Measurements from ENCODE around the gene PPP2R2C.

Gene PPP2R2C

DNA sequence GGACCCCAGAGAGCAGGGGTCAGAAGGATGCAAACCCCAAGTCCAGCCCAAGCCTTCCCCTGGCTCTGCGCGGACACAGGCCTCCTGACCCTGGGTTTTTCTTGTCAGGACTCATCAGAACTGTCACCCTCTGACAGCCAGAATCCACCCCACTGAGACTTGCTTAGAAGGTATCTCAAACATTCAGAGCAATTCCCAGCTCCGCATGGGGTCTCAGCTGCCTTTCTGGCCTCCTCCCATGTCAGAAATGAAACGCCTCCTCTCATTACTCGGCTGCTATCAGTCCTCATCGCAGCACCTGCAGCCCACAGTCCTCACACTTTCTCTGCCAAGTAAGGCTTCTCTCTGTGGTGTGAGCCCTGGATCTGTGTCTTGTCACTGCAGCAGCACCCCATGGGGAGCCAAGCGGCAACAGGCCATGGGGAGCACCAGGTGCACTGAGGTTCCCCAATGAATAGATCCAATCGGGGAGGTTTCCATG is 105.0 kb downstream of the PPP2R2C start:
- no peak for DNase-seq (ENCODE audit: extremely low read depth in 1 of 2, low read depth in 1 of 2)

DNA sequence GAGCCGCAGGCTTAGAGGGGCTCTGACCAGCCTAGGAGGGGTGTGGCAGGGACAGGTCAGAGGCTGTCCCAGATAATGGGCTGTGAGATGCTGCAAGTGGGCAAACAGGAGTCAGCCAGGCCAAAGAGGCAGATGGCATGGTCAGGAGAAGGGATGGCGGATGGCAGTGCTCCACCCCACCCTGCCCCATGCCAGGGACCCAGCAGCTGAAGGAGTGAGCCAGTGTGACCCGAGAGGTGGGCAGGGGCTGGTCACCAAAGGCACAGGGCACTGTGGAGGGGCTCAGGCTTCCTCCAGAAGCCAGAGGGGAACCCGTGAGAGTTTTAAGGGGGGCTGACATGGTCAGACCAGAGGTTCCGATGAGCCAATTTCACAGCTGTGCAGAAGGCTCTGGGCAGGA is 105.8 kb downstream of the PPP2R2C start:
- DNase-seq (ENCODE audit: extremely low read depth in 1 of 2, low read depth in 1 of 2): no peak

- DNase-seq (ENCODE audit: extremely low read depth in 1 of 2, low read depth in 1 of 2): no peak
These were observed 106.8 kb downstream of the PPP2R2C start for GRCh38 chr4:6365545-6366086.

DNA sequence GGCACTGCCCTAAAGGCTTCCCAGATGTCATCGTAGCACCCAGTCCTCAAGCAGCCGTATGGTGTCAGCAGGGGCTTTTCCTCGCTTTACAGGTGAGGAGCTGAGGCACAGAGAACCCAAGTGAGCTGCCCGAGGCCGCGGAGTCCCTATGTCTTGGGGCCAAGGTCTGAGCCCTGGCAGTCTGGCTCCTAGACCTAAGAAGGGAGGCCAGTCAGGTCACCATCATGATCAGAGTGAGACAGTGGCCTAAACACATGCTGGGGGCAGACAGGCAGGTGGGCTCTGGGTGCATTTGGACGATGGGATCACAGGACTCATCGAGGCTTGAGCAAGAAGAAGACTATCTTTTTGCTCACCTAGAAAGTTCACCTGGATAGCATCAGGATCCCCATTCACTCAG is 107.8 kb downstream of the PPP2R2C start:
- DNase-seq (ENCODE audit: extremely low read depth in 1 of 2, low read depth in 1 of 2): no peak

- no peak for DNase-seq (ENCODE audit: extremely low read depth in 1 of 2, low read depth in 1 of 2)
These were observed 108.3 kb downstream of the PPP2R2C start for GRCh38 chr4:6364146-6364545.

DNA sequence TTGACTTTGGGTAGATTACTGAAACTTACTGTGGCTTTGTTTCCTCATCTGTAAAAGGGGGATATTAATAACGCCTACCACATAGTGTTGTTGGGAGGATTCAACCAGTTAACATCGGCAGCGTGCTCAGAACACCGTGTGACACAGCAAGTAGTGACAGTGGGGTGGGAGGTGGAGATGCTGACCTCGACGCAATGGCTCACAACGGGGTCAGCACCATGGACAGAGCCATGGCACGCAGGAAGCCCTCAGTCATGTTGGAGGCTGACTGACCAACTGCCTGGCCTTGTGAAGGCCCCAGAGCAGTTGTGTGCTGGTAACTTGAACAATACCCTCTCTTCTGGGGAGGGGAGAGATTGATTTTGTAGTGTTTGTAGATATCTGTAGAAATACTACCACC is 109.5 kb downstream of the PPP2R2C start:
- peak in 1 of 2 donors; percentile 11 for DNase-seq (ENCODE audit: extremely low read depth in 1 of 2, low read depth in 1 of 2)

- no peak for DNase-seq (ENCODE audit: extremely low read depth in 1 of 2, low read depth in 1 of 2)
These were observed 110.0 kb downstream of the PPP2R2C start for GRCh38 chr4:6362243-6362885.

DNA sequence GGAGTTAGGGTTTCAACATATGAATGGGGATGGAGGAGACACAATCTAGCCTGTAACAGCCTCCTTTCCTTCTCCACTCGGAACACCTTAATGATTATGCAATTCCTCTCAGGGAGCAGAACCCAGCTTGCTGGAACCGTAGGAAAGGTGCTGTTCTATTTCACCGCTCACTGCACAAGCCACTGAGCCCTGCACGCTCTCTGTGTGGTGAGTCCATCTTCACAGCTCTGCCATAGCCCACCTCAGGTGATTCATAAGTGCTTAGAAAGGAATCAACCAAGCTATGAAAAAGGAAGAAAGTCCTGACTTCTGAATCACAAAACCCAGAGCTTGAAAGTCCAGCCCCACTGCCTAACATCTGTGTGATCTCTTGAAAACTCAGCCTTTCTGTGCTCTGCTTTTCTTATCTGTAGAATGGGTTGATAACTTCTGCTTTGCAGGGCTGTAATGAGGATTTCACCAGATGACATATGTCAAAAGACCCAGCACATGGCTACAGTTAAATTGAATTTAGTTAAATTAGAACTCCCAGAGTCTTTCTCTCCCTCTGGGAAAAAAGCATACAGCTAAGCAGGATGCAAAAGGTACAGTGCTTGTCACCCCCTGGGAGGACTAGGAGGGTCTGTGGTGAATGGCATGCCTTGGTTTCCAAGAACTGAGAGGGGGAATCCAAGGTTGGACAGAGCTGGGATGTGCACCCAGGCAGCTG is 111.2 kb downstream of the PPP2R2C start:
- DNase-seq (ENCODE audit: extremely low read depth in 1 of 2, low read depth in 1 of 2): no peak

DNA sequence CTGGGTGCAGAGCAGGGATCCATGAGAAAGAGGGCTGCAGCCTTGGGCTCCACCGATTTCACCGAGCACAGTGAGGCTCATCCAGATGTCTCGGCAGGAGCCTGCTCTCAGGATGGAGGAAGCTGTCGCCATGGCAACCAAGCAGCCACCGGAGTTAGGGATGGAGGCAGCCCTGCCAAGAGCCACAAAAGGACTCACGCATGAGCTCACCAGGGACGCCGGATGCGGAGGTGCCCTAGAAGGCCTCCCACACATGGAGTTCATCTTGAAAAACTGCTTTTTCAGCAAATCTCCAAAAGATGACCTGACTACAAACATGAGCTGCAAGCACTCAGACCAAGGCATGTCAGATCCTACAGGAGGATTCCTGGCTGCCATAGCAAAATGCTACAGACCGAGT is 112.0 kb downstream of the PPP2R2C start:
- DNase-seq (ENCODE audit: extremely low read depth in 1 of 2, low read depth in 1 of 2): no peak

DNA sequence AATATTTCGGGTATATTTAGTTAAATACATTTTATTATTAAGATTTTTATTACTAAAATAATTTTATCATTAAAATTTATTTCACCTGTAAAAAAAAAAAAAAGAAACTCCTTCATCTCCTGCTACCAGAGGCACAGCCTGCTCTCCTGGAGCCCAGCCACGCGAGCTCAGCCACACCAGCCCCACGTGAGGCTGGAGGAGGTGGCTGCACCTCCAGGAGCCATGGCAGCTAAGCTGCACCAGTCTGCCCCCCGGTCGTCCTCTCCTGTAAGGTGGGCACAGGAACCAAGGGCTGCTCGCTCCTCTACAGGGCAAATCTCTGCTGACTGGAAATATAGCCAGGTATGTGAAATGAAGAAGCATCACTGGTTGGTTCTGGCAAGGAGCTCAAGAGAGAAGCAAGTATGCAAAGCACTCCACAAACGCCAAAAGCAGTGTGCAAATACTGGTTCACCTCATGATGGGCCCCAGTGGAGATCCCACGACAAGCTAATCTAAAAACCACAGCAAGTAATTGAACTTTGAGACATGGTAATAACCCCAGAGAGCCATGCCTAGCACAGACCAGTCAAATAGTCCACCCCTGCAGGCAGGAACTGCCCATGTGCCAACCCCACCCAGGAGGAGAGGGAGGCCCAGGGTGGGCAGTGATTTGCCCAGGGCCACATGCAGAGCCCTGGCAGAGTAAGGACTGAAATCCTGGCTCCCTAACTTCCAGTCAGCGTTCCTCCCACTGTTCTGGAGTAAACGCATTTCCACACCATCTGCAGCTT is 112.7 kb downstream of the PPP2R2C start:
- no peak for DNase-seq (ENCODE audit: extremely low read depth in 1 of 2, low read depth in 1 of 2)

DNA sequence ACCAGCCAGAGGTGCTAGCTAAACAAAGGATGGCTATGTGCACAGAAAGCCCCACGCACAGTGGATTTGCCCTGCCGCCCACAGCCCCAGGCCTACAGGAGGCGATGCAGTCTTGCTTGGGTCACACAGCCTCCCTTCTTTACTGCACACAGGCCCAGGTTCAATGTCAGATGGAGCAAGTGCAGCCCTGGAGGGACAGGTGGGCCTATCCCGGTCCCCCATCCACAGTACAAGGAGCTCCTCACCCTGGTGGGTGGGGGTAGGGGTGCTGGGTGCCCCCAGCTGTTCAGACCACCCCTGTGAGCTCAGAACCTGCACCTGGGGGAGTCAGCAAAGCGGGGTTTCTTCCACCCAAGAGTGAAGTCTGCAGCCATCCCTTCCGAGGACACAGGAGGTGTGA is 114.9 kb downstream of the PPP2R2C start:
- no peak for DNase-seq (ENCODE audit: extremely low read depth in 1 of 2, low read depth in 1 of 2)

DNA sequence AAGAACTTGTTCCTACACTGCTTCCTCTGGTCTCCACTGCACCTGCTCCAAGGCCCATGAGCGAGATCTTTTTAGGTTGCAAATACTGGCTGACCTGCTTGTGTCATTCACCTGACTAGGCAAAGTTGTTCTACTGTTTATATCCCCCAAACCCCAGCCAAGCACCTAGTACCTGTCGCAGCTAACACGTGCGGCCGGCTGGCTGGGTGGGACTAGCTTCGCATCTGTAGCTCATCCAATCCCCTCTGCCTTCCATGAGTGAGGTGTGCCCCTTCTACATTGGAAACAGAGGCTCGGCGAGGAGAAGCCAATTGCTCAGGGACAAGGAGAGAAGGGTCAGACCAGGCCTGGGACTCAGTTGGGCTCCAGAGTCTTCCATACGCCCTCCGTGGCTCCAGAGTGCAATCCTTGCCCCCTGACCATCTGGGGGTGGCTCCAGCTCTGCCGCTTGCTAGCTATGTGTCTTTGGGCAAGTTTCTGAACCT is 116.3 kb downstream of the PPP2R2C start:
- no peak for DNase-seq (ENCODE audit: extremely low read depth in 1 of 2, low read depth in 1 of 2)

DNA sequence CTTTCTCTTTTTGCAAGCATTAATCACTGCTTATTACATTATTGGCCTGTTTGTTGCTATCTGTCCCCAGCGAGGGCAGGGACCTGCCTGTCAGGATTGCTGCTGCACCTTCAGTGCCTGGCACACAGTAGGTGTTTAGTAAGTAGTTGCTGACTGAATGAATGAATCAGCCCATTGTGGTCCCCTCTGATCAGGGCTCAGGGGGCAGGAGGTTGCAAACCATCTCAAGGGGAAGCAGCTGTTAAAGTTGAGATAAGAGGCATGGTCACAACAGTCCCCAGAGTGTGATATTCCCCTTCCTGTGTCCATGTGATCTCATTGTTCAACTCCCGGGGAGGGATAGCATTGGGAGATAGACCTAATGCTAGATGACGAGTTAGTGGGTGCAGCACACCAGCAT is 117.4 kb downstream of the PPP2R2C start:
- DNase-seq (ENCODE audit: extremely low read depth in 1 of 2, low read depth in 1 of 2): no peak

DNA sequence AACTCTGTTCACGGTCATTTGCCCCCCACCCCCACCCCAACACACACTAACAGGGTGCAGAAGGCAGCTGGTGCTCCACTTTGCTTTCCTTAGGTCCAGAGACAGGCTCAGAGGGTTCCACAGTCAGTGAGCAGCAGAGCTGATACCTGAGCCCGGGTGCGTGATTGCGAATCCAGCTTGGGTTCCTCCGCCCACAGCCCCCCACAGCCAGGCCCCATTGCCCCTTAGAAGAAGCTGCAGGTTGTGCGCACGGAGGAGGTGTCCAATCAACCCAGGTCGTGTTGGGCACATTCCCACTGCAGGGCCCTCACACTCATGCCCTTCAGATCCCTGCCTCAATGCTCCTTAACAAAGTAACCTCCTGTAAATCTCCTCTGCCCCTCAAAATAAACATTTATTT is 117.8 kb downstream of the PPP2R2C start:
- no peak for DNase-seq (ENCODE audit: extremely low read depth in 1 of 2, low read depth in 1 of 2)

GRCh38 chr4:6354119-6354518 is 118.3 kb downstream of the PPP2R2C start:
- DNase-seq (ENCODE audit: extremely low read depth in 1 of 2, low read depth in 1 of 2): no peak

DNA sequence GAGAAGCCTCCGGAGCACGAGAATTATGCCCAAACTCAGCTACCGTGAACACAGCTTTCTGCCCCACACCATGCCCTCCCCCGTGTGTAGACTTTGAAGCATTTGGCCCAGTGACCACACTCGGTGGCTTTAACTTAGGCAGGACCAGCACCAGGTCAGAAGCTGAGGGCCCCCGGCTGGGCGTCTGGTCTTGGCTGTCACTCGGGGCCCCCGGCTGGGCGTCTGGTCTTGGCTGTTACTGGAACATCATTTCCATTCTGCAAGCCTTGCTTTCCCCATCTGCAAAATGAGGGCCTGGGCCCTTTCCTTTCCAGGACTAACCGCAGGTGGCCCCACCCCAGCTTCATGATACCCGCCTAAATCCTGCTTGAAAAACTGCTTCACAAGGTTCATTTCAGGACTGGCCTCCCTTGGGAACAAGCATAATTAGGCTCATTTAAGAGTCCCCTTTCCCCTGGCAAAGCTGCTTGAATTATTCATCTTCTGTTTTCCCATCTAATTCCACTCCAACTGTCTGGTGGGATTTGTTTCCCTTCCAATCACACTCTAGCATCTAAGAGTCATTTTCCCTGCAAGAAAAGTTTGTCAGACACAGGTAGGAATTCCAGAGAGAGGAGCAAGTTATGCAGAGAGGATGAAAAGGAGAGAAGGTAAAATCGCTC is 120.3 kb downstream of the PPP2R2C start:
- no peak for DNase-seq (ENCODE audit: extremely low read depth in 1 of 2, low read depth in 1 of 2)

DNA sequence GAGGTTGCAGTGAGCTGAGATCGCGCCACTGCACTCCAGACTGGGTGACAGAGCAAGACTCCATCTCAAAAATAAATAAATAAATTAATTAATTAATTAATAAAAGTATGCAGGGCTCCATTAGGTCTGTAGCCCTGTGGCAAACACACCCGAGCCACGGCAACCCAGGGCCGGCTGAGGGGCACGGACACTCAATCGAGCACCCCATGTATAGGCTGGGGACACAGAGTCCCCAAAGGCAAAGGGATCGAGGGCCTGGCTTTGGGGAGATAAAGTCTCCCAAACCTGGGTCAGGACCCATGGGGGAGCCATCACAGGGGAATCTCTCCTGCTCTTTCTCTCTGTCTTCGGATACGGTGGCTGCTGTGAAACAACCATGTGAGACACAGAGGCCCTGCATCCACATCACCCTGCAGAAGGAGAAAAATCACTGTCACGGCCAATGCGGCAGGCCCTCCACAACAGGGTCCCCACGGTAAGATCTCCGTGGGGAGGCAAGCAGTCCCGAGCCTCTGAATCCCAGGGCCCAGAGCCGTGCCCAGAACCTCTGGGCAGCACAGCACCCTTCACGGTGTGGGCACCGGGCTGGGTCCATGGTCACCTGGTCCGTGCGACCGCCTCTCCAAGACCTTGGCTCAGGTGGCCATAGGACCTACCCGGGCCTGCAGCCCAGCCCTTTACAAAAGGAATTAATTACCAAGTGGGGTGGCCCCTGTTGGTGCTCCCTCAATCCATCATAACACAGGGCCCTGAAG is 121.0 kb downstream of the PPP2R2C start:
- DNase-seq (ENCODE audit: extremely low read depth in 1 of 2, low read depth in 1 of 2): no peak

DNA sequence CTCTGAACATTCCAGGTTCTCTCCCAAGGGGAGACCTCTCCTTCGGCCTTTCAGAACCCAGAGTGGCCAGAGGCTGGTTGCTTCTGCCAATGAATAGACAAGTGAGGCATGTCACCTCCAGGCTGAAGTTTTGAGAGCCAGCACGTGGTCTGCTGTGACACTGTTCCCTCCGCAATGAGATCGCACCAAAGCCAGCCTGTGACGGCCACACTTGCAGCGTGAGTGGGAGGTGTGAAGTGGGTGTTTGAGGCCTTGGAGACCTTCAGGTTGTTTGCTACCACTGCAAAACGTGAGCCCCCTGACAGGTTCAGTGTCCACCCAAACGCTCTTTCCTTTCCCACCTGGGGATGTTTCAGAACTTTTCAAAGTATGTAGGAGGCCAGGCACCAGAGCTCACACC is 121.8 kb downstream of the PPP2R2C start:
- DNase-seq (ENCODE audit: extremely low read depth in 1 of 2, low read depth in 1 of 2): no peak

DNA sequence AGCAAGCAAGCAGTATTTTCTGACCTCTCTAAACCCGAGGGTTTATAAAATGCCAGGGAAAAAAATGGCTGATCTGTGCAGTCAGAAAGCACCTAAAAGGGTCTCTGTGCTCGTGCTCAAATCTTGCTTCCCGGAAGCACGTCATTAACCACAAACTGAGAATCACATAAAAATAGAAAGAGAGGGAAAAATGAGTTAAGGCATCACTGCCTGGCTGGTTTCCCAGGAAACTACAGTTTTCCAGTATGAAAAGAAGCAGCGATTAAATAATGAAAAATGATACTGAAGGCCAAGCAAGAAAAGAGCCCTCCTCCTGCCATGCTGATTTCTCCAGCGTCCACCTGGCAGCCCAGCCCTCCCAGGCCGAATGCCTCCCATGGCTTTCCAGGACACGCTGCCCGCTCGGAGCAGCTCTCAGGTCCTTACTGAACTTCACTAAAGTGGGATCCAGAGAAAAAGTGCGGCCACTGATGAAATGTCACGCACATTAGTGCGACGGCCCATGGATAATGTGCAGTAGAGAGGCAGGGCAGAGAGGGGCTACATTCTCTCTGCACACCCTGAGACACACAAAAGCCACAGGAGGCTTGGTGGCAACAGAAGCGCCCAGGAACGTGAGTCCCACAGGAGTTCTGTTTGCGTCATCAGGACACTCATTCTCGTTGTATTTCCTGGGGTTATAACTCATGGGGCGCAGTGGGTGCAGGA is 122.4 kb downstream of the PPP2R2C start:
- DNase-seq (ENCODE audit: extremely low read depth in 1 of 2, low read depth in 1 of 2): no peak

- DNase-seq (ENCODE audit: extremely low read depth in 1 of 2, low read depth in 1 of 2): no peak
These were observed 124.0 kb downstream of the PPP2R2C start for GRCh38 chr4:6348408-6348807.
